Endothelial cell of umbilical vein (primary cell): ENCODE results near the gene POU2F3.

Source experiments
- CTCF ChIP-seq, 2 donors: IDR thresholded peaks; 1 replicate in 1 of 2; 2 replicates in 1 of 2; pipeline ENCODE4 v1.5.1; 2011; ENCODE audit warnings: low read length in 2 of 2, mild to moderate bottlenecking in 2 of 2, moderate library complexity in 2 of 2, control low read depth in 1 of 2, inconsistent platforms in 1 of 2, low read depth in 1 of 2; ENCODE audit not compliant: insufficient read depth in 1 of 2; ENCODE audit errors: extremely low read depth in 1 of 2
- EZH2 ChIP-seq: IDR thresholded peaks from 2 replicates; pipeline ENCODE4 v1.6.1; 2012; ENCODE audit warnings: borderline replicate concordance, low read depth, mild to moderate bottlenecking, moderate library complexity, low read length, inconsistent platforms; ENCODE audit not compliant: severe bottlenecking
- POLR2A ChIP-seq: IDR thresholded peaks from 2 replicates; pipeline ENCODE4 v1.6.1; 2012; ENCODE audit warnings: low read depth, mild to moderate bottlenecking, control low read depth, low read length

- TF ChIP-seq EZH2 = no peak
- no peak for TF ChIP-seq CTCF (IDR thresholded peaks at IDR 0.05; ENCODE audit: extremely low read depth in 1 of 2, insufficient read depth in 1 of 2, low read depth in 1 of 2, low read length in 2 of 2)
- no peak for TF ChIP-seq POLR2A
These were observed 32.4 kb downstream of the POU2F3 start for GRCh38 chr11:120272303-120272702.
